Neural progenitor cell (in vitro differentiated cells): Measurements from ENCODE around the gene A2M. TPM values are rescaled to one million over a fixed set of nuclear protein-coding genes. Genes with fewer than 3 reads are reported as not detected.

Experiments
- DNase-seq: peaks from one replicate; pipeline ENCODE4 v3.0.0-alpha.2; 2016; ENCODE audit warnings: low spot score
- H2AFZ ChIP-seq: fragments of 200-600 bp; sonication (generic); replicated peaks from 2 replicates; pipeline ENCODE4 v1.6.1; 2016; ENCODE audit warnings: antibody characterized with exemption
- H3F3A ChIP-seq: fragments of 200-600 bp; sonication (generic); 2 replicates; pipeline ENCODE4 v1.6.1; 2016; ENCODE audit warnings: antibody characterized with exemption, low read depth
- H3K27ac ChIP-seq: fragments of 200-600 bp; sonication (generic); 2 replicates; pipeline ENCODE4 v1.5.1; 2016; ENCODE audit warnings: mild to moderate bottlenecking
- H3K27me3 ChIP-seq: fragments of 200-600 bp; sonication (generic); 2 replicates; pipeline ENCODE4 v1.6.1; 2016; ENCODE audit warnings: mild to moderate bottlenecking, moderate library complexity
- H3K36me3 ChIP-seq: fragments of 200-600 bp; sonication (generic); 2 replicates; pipeline ENCODE4 v1.5.1; 2016
- H3K4me1 ChIP-seq: fragments of 200-600 bp; sonication (generic); 2 replicates; pipeline ENCODE4 v1.6.1; 2016; ENCODE audit warnings: mixed run types
- H3K4me2 ChIP-seq: fragments of 200-600 bp; sonication (generic); 2 replicates; pipeline ENCODE4 v1.6.1; 2016
- H3K4me3 ChIP-seq: fragments of 200-600 bp; sonication (generic); 2 replicates; pipeline ENCODE4 v1.5.1; 2016
- H3K79me2 ChIP-seq: fragments of 200-600 bp; sonication (generic); 2 replicates; pipeline ENCODE4 v1.6.1; 2016; ENCODE audit warnings: low read depth
- H3K9ac ChIP-seq: fragments of 200-600 bp; sonication (generic); 2 replicates; pipeline ENCODE4 v1.6.1; 2016
- H3K9me3 ChIP-seq: fragments of 200-600 bp; sonication (generic); 2 replicates; pipeline ENCODE4 v1.5.1; 2016; ENCODE audit warnings: low read depth
- H4K20me1 ChIP-seq: fragments of 200-600 bp; sonication (generic); 2 replicates; pipeline ENCODE4 v1.6.1; 2016; ENCODE audit warnings: low read depth
- H3K27ac Mint-ChIP-seq: 3 replicates; pipeline ENCODE4 v1.8.0; 2021; ENCODE audit warnings: mixed read lengths
- H3K27me3 Mint-ChIP-seq: 2 replicates; pipeline ENCODE4 v1.8.0; 2022; ENCODE audit warnings: low read depth, mild to moderate bottlenecking, inconsistent platforms, moderate library complexity, mixed read lengths; ENCODE audit not compliant: insufficient read depth
- H3K36me3 Mint-ChIP-seq: 3 replicates; pipeline ENCODE4 v1.8.0; 2021; ENCODE audit warnings: mixed read lengths
- H3K4me1 Mint-ChIP-seq: 3 replicates; pipeline ENCODE4 v1.8.0; 2021; ENCODE audit warnings: mixed read lengths
- H3K4me3 Mint-ChIP-seq: 3 replicates; pipeline ENCODE4 v1.8.0; 2021; ENCODE audit warnings: mild to moderate bottlenecking, moderate library complexity, mixed read lengths
- H3K9me3 Mint-ChIP-seq: 3 replicates; pipeline ENCODE4 v1.8.0; 2020; ENCODE audit warnings: mixed read lengths
- EZH2 ChIP-seq: fragments of 200-600 bp; sonication (generic); IDR thresholded peaks from 2 replicates; pipeline ENCODE4 v1.6.1; 2017; ENCODE audit warnings: antibody characterized with exemption, mild to moderate bottlenecking, moderate library complexity
- EZH2phosphoT487 ChIP-seq: fragments of 200-600 bp; sonication (generic); IDR thresholded peaks from 2 replicates; pipeline ENCODE4 v1.6.1; 2017; ENCODE audit warnings: antibody characterized with exemption
- total RNA-seq: library from RNA; depleted of rRNA; stranded (reverse); fragments of >200 nt; gene quantifications from 2 replicates; pipeline ENCODE4 v1.2.3, GENCODE V29; 2015; ENCODE audit warnings: low replicate concordance
- TF ChIP-seq, protein P1 (sequence below): fragments of 200-600 bp; sonication (generic); IDR thresholded peaks from 2 replicates; pipeline ENCODE4 v1.5.1; 2017; ENCODE audit warnings: antibody characterized with exemption, mild to moderate bottlenecking

Gene A2M
- total RNA-seq, 1 donor from 2014 or later, result not detected

DNA sequence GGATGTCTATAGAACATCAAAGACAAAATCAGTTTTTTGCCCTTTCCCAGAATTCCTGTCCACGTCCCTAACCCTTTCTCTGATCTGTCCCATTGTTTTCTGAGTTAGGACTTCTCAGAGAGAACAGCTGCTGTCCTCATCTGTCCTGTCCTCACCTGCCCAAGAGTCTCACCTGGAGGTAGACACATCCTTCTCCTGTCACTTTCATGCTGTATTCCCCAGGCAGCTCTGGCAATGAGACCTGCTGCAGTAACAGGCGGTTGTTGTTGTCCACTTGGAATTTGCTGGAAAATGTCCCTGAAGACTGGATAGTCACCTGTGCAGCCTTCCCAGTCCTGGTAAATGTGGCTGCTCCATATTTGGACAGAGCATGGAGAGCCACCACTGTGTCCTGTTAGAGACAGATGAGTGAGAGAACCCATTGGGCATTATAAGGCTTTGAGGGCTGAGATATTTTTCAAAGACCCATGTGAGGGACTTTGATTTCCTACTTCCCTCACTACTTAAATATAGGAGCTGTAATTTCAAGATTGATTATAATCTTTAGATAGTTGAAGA, 43.2 kb downstream of the A2M start:
- Histone ChIP-seq H2AFZ (no peak overlapping the region), H4K20me1 (no peaks in the 10 kb centered on the region), H3K27ac (no peak overlapping the region), H3K4me3 (no peak overlapping the region), H3K4me1 (no peaks in the 10 kb centered on the region), H3K9ac (no peak overlapping the region), H3K79me2 (no peaks in the 10 kb centered on the region), H3F3A (no peaks in the 10 kb centered on the region), H3K4me2 (no peak overlapping the region), H3K36me3 (no peaks in the 10 kb centered on the region), H3K9me3 (no peaks in the 10 kb centered on the region), H3K27me3 (no peaks in the 10 kb centered on the region)
- TF ChIP-seq, protein P1, sequence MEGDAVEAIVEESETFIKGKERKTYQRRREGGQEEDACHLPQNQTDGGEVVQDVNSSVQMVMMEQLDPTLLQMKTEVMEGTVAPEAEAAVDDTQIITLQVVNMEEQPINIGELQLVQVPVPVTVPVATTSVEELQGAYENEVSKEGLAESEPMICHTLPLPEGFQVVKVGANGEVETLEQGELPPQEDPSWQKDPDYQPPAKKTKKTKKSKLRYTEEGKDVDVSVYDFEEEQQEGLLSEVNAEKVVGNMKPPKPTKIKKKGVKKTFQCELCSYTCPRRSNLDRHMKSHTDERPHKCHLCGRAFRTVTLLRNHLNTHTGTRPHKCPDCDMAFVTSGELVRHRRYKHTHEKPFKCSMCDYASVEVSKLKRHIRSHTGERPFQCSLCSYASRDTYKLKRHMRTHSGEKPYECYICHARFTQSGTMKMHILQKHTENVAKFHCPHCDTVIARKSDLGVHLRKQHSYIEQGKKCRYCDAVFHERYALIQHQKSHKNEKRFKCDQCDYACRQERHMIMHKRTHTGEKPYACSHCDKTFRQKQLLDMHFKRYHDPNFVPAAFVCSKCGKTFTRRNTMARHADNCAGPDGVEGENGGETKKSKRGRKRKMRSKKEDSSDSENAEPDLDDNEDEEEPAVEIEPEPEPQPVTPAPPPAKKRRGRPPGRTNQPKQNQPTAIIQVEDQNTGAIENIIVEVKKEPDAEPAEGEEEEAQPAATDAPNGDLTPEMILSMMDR, result no peak
- TF ChIP-seq EZH2 (no peak), EZH2phosphoT487 (no peak)
- Mint-ChIP-seq H3K4me1 (no peaks in the 10 kb centered on the region), H3K36me3 (no peaks in the 10 kb centered on the region), H3K27me3 (no peaks in the 10 kb centered on the region), H3K27ac (no peak overlapping the region), H3K9me3 (no peaks in the 10 kb centered on the region), H3K4me3 (no peak overlapping the region)
- DNase-seq, result no peak

DNA sequence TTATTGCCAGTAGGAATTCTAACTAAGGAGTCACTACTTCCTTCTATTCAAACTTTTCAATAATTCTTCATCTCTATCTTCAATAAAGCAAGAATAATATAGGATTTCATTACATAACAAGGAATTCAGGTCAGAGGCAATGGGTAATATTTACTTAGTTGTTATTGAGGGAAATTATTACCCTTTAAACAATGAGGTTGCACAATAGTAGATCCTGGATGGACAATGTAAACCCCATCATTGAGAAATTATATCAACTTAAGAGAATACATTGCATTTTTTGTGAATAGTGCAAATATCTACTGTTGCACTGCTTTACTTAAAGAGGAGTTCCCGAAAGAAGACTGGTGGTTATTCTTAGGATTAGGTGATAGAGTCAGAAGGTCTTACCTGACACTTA, 43.8 kb downstream of the A2M start:
- H3K4me1 Mint-ChIP-seq, result no peaks in the 10 kb centered on the region
- Histone ChIP-seq H3K4me2 (no peak overlapping the region), H3K27ac (no peak overlapping the region), H3F3A (no peaks in the 10 kb centered on the region), H2AFZ (no peak overlapping the region), H3K9ac (no peak overlapping the region), H3K36me3 (no peaks in the 10 kb centered on the region), H3K27me3 (no peaks in the 10 kb centered on the region), H3K79me2 (no peaks in the 10 kb centered on the region), H3K4me3 (no peak overlapping the region), H4K20me1 (no peaks in the 10 kb centered on the region), H3K4me1 (no peaks in the 10 kb centered on the region), H3K9me3 (no peaks in the 10 kb centered on the region)
- no peak for DNase-seq
- no peak overlapping the region for H3K27ac Mint-ChIP-seq
- H3K36me3 Mint-ChIP-seq, result no peaks in the 10 kb centered on the region
- no peaks in the 10 kb centered on the region for H3K9me3 Mint-ChIP-seq
- H3K27me3 Mint-ChIP-seq, result no peaks in the 10 kb centered on the region
- H3K4me3 Mint-ChIP-seq, result no peak overlapping the region
- TF ChIP-seq EZH2phosphoT487, result no peak
- no peak for TF ChIP-seq EZH2
- TF ChIP-seq, protein P1, result no peak

DNA sequence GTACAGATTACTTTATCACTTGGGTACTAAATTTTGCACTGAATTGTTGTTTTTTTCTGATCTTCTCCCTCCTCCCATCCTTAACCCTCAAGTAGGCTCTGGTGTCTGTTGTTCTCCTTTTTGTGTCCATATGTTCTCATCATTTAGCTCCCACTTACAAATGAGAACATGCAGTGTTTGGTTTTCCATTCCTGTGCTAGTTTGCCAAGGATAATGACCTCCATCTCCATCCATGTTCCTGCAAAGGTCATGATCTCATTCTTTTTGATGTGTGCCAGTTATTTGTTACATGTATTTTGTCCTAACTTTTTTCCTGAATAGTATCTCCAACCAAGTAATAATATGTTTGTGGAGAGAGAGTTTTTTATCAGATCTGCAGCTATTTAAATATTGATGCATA, 44.2 kb downstream of the A2M start:
- no peak overlapping the region for H3K4me2 ChIP-seq
- no peaks in the 10 kb centered on the region for H3K79me2 ChIP-seq
- no peak overlapping the region for H3K27ac ChIP-seq
- Mint-ChIP-seq H3K4me1 (no peaks in the 10 kb centered on the region), H3K4me3 (no peak overlapping the region), H3K27ac (no peak overlapping the region), H3K27me3 (no peaks in the 10 kb centered on the region), H3K9me3 (no peaks in the 10 kb centered on the region), H3K36me3 (no peaks in the 10 kb centered on the region)
- H3K4me3 ChIP-seq, result no peak overlapping the region
- no peaks in the 10 kb centered on the region for H3K27me3 ChIP-seq
- H4K20me1 ChIP-seq, result no peaks in the 10 kb centered on the region
- no peaks in the 10 kb centered on the region for H3F3A ChIP-seq
- no peak for DNase-seq
- no peaks in the 10 kb centered on the region for H3K9me3 ChIP-seq
- no peak overlapping the region for H3K9ac ChIP-seq
- H3K4me1 ChIP-seq, result no peaks in the 10 kb centered on the region
- TF ChIP-seq EZH2 (no peak), EZH2phosphoT487 (no peak)
- TF ChIP-seq, protein P1, result no peak
- no peaks in the 10 kb centered on the region for H3K36me3 ChIP-seq
- no peak overlapping the region for H2AFZ ChIP-seq
